Stimulated activated CD4-positive, alpha-beta T cell treated with anti-CD3 and anti-CD28 coated beads, Interleukin-15, amount 100 ng/mL, for 1 hour (primary cell): Measurements from ENCODE around the gene SEH1L.
"Not testable (repeated sequence)": the region's sequence is repeated elsewhere in the genome, so short reads cannot be mapped to it uniquely, and the experiment has no call there.

Experiments used
- DNase-seq, 2 donors: peaks; one replicate each; pipeline ENCODE4 v3.0.0-alpha.2; 2020; ENCODE audit warnings: low read depth in 1 of 2, low spot score in 1 of 2

Gene SEH1L

DNA sequence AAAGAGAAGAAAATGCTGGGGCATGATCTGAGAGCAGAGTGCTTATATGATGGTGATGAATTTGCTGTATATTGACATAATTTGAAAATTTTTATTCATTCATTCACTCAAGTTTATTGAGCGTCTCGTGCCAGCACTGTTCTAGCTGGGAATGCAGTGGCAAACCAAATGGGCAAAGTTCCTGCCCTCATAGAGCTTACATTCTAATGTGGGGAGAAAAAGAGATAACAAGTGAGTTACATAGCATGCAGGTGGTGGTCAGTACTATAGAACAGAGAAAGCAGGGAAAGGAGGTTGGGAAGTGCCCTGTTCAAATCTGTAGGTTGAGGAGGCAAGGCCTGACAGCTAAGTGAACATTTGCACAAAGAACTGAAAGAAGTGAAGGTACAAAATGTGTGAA lies 47.6 kb downstream of the SEH1L start:
- DNase-seq = no peak

DNA sequence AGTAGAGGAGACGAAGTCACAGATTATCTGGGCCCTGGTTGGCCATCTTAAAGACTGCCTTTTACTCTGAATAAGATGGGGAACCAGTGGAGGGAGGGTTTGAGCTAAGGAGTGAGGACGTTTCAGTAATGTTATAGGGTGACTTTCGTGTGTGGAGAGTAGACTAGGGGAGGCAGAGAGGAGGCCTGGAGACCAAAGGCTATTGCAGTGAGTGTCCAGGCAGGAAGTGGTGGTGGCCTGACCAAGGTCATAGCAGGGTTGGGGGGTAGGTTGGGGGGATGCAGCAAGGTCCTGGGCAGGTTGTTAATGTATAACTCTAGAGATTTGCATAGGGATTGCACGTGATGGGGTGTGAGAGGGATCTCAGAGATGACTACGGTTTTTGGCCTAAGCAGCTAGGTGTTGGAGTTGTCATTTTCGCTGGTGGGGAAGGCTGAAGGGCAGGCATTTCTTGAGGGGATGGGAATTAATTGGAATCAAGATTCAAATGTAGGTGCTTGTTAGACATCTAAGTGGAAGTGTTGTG lies 48.2 kb downstream of the SEH1L start:
- DNase-seq = no peak

DNA sequence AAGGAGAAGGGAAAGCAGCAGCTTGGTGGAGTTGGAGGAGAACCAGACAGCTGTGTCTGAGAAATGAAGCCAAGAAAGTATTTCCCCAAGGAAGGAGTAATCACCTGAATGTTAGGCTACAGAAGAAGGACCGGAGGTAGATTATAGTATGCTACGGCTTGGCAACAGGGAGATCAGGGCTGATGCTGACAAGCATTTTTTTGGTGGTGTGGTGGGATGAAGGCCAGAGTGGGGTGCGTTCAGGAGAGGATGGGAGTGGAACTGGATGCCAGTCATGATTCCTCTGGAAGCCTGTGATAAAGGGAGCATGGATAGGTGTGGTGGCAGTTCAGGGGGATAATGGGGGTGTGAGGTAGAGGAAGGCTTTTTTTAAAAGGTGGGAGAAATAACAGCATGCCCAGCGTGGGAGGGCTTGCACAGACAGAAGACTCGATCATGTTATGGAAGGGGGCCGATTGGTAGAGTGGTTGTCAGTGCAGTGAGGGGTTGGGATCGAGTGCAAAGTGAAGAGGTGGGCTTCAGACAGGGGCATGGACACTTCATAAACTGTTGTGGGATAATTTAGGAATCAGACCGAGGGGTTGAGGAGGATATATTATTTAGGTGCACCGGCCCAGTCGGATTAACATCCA lies 49.0 kb downstream of the SEH1L start:
- no peak for DNase-seq

- DNase-seq = not testable (repeated sequence)
These were observed 49.5 kb downstream of the SEH1L start for GRCh38 chr18:12997330-12997729.

DNA sequence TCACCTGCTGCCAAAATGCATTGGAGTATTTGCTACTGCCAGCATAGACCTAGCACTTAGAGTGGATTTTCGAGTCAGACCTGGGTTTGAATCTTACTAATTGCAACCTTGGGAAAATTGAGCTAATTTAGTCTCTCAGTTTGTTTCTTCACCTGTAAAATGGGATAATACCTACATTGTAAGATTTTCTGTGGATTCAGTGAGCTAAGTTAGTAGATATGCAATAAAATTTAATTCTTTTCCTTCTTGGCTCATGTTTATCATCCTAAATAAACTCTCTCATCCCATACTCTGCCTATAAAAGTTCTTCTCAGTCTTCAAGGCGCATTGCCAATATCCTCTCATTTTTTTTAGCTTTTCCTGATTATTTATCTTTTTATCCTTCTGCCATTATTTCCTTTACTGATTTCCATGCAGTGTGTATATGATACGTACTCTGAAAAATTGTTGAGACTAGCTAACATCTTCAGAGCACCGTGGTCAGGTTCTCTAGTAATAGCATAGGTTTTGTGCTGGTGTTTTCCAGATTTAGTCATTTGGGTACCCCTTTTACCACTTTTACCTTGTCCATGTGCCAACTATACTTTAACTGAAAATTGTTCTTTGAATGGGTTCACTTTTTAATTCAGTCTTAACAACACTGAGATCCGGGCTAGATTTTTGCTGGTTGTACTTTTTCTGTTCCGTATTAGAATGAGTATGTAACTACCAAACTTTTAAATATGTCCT lies 50.7 kb downstream of the SEH1L start:
- no peak for DNase-seq

GRCh38 chr18:13003466-13003896 lies 55.7 kb downstream of the SEH1L start:
- no peak for DNase-seq

DNA sequence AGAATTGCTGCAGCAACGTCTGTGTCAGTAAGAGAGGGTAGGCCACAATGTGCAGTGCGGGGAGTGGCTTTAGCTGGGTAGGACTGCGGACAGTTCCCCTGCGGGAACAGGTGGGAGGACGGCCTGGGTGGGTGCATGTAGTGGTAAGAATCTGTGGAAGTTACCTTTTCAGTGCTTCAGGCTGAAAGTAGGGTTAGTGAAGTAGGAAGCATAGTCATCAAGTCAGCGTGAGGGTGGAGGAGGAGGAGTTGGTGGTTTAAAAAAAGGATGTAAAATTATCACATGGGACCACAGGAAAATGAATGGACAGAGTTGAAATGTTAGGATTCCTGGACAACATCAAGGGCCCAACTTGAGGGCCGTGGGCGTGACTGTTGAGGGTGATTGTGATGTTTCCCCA lies 56.6 kb downstream of the SEH1L start:
- DNase-seq = no peak

- no peak for DNase-seq
These were observed 57.5 kb downstream of the SEH1L start for GRCh38 chr18:13005289-13005688.

GRCh38 chr18:13006531-13007247 lies 58.9 kb downstream of the SEH1L start:
- no peak for DNase-seq

- no peak for DNase-seq
These were observed 59.4 kb downstream of the SEH1L start for GRCh38 chr18:13007248-13007560.

- DNase-seq = no peak
These were observed 63.9 kb downstream of the SEH1L start for GRCh38 chr18:13011719-13012118.

DNA sequence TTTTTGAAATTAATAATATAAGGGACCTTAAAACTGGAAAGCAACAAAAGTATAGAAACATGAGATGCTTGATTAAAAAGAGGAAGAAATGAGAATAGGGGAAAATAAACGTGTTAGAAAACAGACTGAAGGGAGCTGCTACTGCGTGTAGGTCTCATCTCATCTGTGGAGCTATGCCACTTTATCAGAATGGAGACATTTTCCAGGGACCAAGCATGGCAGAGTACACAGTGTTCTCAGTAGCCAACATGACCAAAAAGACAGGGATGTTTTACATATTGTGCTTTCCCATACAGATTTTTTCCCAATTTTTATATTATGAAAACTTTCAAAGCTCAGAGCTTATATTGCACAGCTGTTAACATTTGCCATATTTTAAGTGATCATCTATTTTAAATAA lies 66.4 kb downstream of the SEH1L start:
- no peak for DNase-seq

DNA sequence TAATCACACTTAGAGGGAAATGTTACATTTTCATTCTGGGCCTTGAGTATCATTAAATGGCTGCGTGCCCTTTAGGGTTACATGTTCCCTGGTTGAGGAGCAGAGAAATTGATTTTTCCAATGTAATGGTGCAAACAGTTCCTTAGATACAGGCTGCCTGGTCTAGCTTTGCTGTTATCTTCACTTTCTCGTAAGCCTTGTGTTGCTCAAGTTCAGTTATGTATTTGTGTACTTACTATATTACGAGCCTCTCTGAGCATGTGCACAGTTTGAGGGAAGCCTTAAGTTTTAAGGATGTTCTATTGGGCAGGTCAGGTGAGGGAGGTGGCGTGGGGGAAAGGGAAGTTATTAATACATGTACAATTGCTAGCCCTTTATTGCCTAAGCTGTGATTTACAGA lies 67.0 kb downstream of the SEH1L start:
- DNase-seq = no peak

DNA sequence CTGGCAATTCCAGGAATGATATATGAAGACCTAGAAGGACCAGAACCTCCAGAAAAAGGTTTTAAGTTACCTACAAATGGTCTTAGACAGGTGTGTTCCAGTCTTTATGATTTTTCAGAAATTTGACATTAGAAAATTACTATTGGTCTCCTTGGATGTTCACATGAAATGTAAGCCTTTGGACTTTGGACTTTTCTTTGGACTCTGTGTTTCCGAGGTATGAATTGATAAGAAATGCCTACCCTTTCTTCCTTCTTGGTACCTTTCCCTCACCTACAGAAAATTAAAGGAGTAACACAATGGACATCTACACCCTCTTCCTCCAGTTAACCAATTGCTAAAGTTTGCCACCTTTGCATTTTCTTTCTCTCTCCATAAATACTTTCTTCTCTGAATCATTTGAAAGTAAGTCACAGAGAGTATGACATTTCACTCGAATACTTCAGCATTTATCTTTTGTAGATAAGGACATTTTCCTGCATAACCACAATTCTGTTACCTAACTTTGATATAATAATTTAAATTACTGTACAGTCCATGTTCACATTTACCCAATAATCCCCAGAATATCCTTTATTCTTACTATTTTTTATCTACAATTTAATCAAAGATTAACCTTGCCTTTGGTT lies 69.5 kb downstream of the SEH1L start:
- DNase-seq = no peak

- no peak for DNase-seq
These were observed 70.6 kb downstream of the SEH1L start for GRCh38 chr18:13018374-13018773.

- no peak for DNase-seq
These were observed 71.5 kb downstream of the SEH1L start for GRCh38 chr18:13019301-13019700.

DNA sequence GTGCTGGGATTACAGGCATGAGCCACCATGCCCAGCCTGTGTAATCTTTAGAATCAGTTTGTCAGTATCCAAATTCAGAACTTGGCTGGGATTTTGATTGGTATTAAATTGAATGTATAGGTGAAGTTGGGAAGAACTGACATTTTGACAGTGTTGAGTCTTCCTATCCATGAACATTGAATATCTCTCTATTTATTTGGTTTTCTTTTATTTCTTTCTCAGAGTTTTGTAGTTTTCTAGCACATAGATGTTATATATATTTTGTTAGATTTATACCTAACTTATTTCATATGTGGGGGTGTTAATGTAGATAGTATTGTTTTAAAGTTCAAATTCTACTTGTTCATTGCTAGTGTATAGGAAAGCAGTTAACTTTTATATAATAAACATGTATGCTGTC lies 74.8 kb downstream of the SEH1L start:
- DNase-seq = no peak

GRCh38 chr18:13025233-13025632 lies 77.4 kb downstream of the SEH1L start:
- no peak for DNase-seq

DNA sequence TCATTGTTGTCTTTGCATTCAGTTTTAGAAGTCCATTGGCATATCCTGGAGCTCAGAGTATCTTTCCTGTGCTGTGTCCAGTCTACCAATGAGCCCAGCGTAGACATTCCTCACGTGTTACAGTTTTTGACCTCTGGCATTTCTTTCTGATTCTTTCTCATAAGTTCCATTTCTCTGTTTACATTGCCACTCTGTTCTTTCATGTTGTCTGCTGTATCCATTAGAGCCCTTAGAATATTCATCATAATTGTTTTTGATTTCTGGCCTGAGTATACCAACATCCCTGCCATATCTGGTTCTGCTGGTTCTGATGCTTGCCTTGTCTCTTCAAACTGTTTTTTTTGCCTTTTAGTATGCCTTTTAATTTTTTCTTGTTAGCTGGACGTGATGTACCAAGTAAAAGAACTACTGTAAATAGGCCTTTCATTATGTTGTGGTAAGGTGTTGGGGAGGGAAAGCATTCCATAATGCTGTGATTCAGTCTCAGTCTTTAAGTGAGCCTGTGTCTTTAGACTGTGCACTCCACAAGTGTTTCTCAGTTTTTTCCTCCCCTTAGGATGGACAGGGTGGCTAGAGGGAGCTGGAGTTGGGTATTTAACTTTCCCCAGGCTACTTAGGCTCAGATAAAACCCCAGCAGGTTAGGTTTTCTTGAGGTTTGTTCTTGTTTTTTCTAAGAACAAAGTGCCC lies 78.9 kb downstream of the SEH1L start:
- DNase-seq = no peak

- no peak for DNase-seq
These were observed 81.1 kb downstream of the SEH1L start for GRCh38 chr18:13028869-13029268.

GRCh38 chr18:13032173-13032572 lies 84.4 kb downstream of the SEH1L start:
- no peak for DNase-seq
